Measurements from ENCODE around the gene LACTB. TPM values are rescaled to one million over a fixed set of nuclear protein-coding genes. Genes with fewer than 3 reads are reported as not detected.

The LACTB gene
- total and polyA plus RNA-seq, 10 of the 15 experiments (the other 5 are each of a cell fraction or from before 2014, with no cell fraction given): 5.0 to 35.3 (median 16.6) TPM

GRCh38 chr15:63133786-63134185 is 12.1 kb downstream of the LACTB start:
- in situ Hi-C loops (cut with MboI): no loop called here
- Histone ChIP-seq H3K27ac (ENCODE audit: control insufficient read depth, insufficient read depth) (no peak overlapping the region), H2AFZ (ENCODE audit: control insufficient read depth, low read depth, low read length) (no peak overlapping the region), H3K9me3 (replicated peaks; ENCODE audit: control insufficient read depth, insufficient read depth, low read length) (no peaks in the 10 kb centered on the region), H3K36me3 (ENCODE audit: control insufficient read depth in 2 of 2, insufficient read depth in 2 of 2, low read length in 1 of 2) (peaks cover 0 to 3% of the 10 kb centered on the region in 2 experiments; a peak in 1 of 4 replicates), H3K27me3 (replicated peaks in 1 of 2; ENCODE audit: control insufficient read depth in 2 of 2, insufficient read depth in 2 of 2, low read length in 1 of 2) (no peaks in the 10 kb centered on the region), H3K4me2 (ENCODE audit: control insufficient read depth, insufficient read depth) (no peak overlapping the region), H3K4me3 (no peak overlapping the region), H3K4me1 (ENCODE audit: control insufficient read depth, insufficient read depth, low read length) (no peaks in the 10 kb centered on the region), H3K9ac (ENCODE audit: control insufficient read depth, insufficient read depth, low read length) (no peak overlapping the region), H3K79me2 (ENCODE audit: control insufficient read depth, insufficient read depth, low read length) (no peaks in the 10 kb centered on the region), H4K20me1 (ENCODE audit: control insufficient read depth, insufficient read depth) (no peaks in the 10 kb centered on the region)
- peak; percentile 23 for FAIRE-seq
- 96% methylated on average over 1 of the region's 1 CpG for WGBS (ENCODE audit: insufficient coverage, insufficient replicate concordance, low lambda C conversion rate, missing lambda C conversion rate)
- ATAC-seq: no peak
- TF ChIP-seq CHD2 (IDR thresholded peaks at IDR 0.05; ENCODE audit: borderline replicate concordance, low read depth, low read length): no peak
- no peak for TF ChIP-seq TCF7 (IDR thresholded peaks at IDR 0.05; ENCODE audit: borderline replicate concordance)
- no peak for TF ChIP-seq IRF5 (IDR thresholded peaks at IDR 0.05; ENCODE audit: borderline replicate concordance)
- no peak for TF ChIP-seq POLR2AphosphoS5 (IDR thresholded peaks at IDR 0.05; ENCODE audit: low read length)
- no peak for TF ChIP-seq ASH2L (IDR thresholded peaks at IDR 0.05; ENCODE audit: borderline replicate concordance, low read depth)
- TF ChIP-seq HDAC2 (IDR thresholded peaks at IDR 0.05): no peak
- no peak for TF ChIP-seq NFYA (IDR thresholded peaks at IDR 0.05; ENCODE audit: borderline replicate concordance, low read depth, low read length)
- DNase-seq (ENCODE audit: low read depth, low spot score): no peak
- intact Hi-C loops (cut with micrococcal nuclease; ENCODE audit: unreplicated experiment): no loop called here
- ChIA-PET CTCF (interaction anchor here (1.2 to 1.6 kb wide), 3 partner anchors 13 to 62 kb away, joined by 3 read pairs; no protein-coding TSS in a partner anchor), POLR2A (no interaction called here), RAD21 (ENCODE audit: unreplicated experiment) (interaction anchor here (1.2 kb wide), 1 partner anchor 86 kb away, joined by 3 read pairs; no protein-coding TSS in a partner anchor), SMC1A (ENCODE audit: uncharacterized antibody, unreplicated experiment) (interaction anchor here (1.1 to 5.7 kb wide), 2 partner anchors 9 to 14 kb away, joined by 3 to 21 read pairs; no protein-coding TSS in a partner anchor)
- BruUV-seq (replicated peaks): no TSS peak
